Activated naive CD4-positive, alpha-beta T cell treated with anti-CD3 and anti-CD28 coated beads for 36 hours (primary cell): ENCODE results near the gene TNIP1. TPM values are rescaled to one million over a fixed set of nuclear protein-coding genes. Genes with fewer than 3 reads are reported as not detected.
A peak's percentile ranks its signal among the peaks of the same experiment; 100 is the strongest.

ENCODE experiments used
- CTCF ChIA-PET: fragments of 350-600 bp; sonication (Branson Sonifier 250); formaldehyde crosslinking; loops from one replicate; lab custom pipeline; 2021; ENCODE audit warnings: antibody characterized with exemption; lab: Charles Lee
- DNase-seq: peaks from one replicate; pipeline ENCODE4 v3.0.0-alpha.2; 2020
- H3K27ac Mint-ChIP-seq: one replicate; pipeline ENCODE4 v1.8.0; 2021; ENCODE audit warnings: mild to moderate bottlenecking, mixed read lengths
- H3K27me3 Mint-ChIP-seq: one replicate; pipeline ENCODE4 v1.8.0; 2021; ENCODE audit warnings: low read depth, mixed read lengths
- H3K36me3 Mint-ChIP-seq: one replicate; pipeline ENCODE4 v1.8.0; 2021; ENCODE audit warnings: low read depth, mixed read lengths
- H3K4me1 Mint-ChIP-seq: one replicate; pipeline ENCODE4 v1.8.0; 2021; ENCODE audit warnings: low read depth, mixed read lengths
- H3K4me3 Mint-ChIP-seq: one replicate; pipeline ENCODE4 v1.8.0; 2021; ENCODE audit warnings: mild to moderate bottlenecking, moderate library complexity, mixed read lengths
- H3K9me3 Mint-ChIP-seq: one replicate; pipeline ENCODE4 v1.8.0; 2021; ENCODE audit warnings: mixed read lengths
- intact Hi-C: fragments of 100-400 bp; cut with micrococcal nuclease; formaldehyde crosslinking; loops from one replicate; pipeline ENCODE4 v1.15.1; 2023
- total RNA-seq, 2 experiments: library from RNA; stranded (reverse); gene quantifications; one replicate each; pipeline ENCODE4 v1.2.3, GENCODE V29; 2021

Gene TNIP1
- total RNA-seq, 2 experiments from 2014 or later: 238 to 263 TPM

DNA sequence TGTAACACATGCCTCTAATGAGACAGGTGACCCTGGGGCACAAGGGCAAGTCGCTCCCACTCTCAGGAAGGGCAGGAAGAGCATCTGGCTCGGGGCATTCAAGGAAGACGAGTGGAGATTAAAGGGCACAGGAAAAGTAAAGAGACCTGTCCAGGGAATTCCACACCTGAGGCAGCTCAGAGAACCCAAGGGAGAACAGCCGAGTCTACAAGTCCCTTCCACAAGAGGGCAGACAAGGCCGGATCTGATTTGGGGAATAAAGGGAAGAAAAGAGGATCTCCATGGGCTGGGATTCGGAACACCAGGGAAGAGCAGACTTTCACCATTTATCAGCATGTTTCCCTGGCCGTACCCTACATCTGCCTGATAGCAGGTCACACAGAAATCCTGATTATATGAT lies 32.3 kb downstream of the TNIP1 start:
- CTCF ChIA-PET: interaction anchor here (0.8 to 10.0 kb wide), 21 partner anchors 8 to 488 kb away, joined by 3 to 309 read pairs (median 5); no protein-coding TSS in a partner anchor

DNA sequence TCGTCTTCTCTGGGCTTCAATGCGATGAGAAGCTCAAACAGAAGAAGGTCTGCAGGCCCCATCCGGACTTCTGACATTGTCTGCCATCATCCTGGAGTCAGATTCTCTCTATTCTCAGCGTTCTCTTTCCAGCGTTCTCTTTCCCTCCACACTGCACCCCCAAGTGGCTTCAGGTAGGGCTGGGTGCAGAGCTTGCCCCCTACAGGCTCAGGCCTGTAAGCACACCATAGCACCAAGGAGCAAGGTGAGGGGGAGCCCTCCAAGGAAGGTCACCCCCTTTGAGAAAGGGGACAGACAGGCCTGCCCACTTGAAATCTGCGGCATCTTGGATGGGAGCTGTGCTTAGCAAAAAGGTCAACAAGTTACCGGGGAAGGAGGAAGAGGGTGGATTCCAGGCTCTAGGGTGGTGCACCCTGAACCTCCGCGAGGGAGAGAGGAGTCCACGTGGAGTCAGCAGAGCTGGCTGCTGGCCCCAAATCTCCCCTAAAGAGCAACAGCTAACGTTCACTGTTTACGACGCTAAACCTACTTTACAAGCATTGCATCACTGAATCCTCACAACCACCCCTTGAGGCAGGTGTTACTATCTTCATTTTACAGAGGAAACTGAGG lies 32.9 kb downstream of the TNIP1 start:
- CTCF ChIA-PET: interaction anchor here (0.8 to 10.0 kb wide), 21 partner anchors 7 to 488 kb away, joined by 3 to 309 read pairs (median 4); no protein-coding TSS in a partner anchor
- intact Hi-C loops: loop anchor here (5.0 kb wide), 1 partner anchor 591 kb away; no protein-coding TSS in a partner anchor
- peak; percentile 40 for DNase-seq
- peaks cover 61% of the 10 kb centered on the region for H3K36me3 Mint-ChIP-seq
- H3K27me3 Mint-ChIP-seq: no peaks in the 10 kb centered on the region
- H3K4me1 Mint-ChIP-seq: no peaks in the 10 kb centered on the region
- H3K9me3 Mint-ChIP-seq: no peaks in the 10 kb centered on the region
- no peak overlapping the region for H3K4me3 Mint-ChIP-seq
- H3K27ac Mint-ChIP-seq: no peak overlapping the region

More for the DNA sequence above, 32.3 kb downstream of the TNIP1 start:
- no peaks in the 10 kb centered on the region for H3K9me3 Mint-ChIP-seq
- DNase-seq: no peak
- no peaks in the 10 kb centered on the region for H3K4me1 Mint-ChIP-seq
- H3K27me3 Mint-ChIP-seq: no peaks in the 10 kb centered on the region
- H3K27ac Mint-ChIP-seq: no peak overlapping the region
- intact Hi-C loops: loop anchor here (5.0 kb wide), 1 partner anchor 591 kb away; no protein-coding TSS in a partner anchor
- peaks cover 61% of the 10 kb centered on the region for H3K36me3 Mint-ChIP-seq
- no peak overlapping the region for H3K4me3 Mint-ChIP-seq

DNA sequence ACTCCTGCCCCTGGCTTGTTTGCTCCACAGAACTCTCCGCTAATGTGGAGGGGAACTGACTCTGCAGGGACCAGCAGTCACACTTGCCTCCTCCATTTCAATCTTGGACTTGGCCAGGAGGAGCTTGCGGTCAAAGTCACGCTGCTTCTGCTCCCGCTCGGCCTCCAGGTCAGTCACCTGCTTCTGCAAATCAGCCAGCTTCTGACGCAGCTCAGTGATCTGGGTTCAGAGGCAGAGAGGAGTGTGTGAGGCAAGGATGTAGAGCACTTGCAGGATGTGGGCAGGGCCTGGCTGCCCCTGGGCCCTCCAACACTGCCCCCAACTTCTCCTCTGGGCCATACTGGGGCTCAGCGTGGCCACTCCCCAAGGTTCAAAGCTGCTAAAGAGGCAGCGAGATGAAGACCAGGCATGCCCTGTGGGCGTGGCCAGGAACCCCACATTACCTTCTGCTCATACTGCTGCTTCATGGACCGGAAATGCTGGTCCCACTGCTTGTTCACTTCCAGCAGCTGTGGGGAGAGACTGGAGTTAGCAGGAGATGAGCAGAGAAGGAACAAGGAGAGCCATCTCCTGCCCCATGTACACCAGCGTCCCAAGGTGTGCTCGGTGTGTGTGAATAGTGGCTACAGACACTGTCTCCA lies 38.3 kb downstream of the TNIP1 start:
- no peak for DNase-seq
- H3K27me3 Mint-ChIP-seq: no peaks in the 10 kb centered on the region
- no peak overlapping the region for H3K27ac Mint-ChIP-seq
- intact Hi-C loops: no loop called here
- H3K36me3 Mint-ChIP-seq: peaks cover 53% of the 10 kb centered on the region
- H3K4me3 Mint-ChIP-seq: no peak overlapping the region
- CTCF ChIA-PET: interaction anchor here (1.3 to 3.2 kb wide), 2 partner anchors 73 to 83 kb away, joined by 4 to 13 read pairs; no protein-coding TSS in a partner anchor
- H3K4me1 Mint-ChIP-seq: peaks cover 11% of the 10 kb centered on the region
- no peaks in the 10 kb centered on the region for H3K9me3 Mint-ChIP-seq

- no peak overlapping the region for H3K4me3 Mint-ChIP-seq
- no peak overlapping the region for H3K27ac Mint-ChIP-seq
- no peak for DNase-seq
- H3K36me3 Mint-ChIP-seq: peaks cover 54% of the 10 kb centered on the region
- H3K27me3 Mint-ChIP-seq: no peaks in the 10 kb centered on the region
- peaks cover 11% of the 10 kb centered on the region for H3K4me1 Mint-ChIP-seq
- CTCF ChIA-PET: interaction anchor here (0.6 to 3.2 kb wide), 4 partner anchors 10 to 321 kb away, joined by 3 to 13 read pairs (median 6); no protein-coding TSS in a partner anchor
- H3K9me3 Mint-ChIP-seq: no peaks in the 10 kb centered on the region
- intact Hi-C loops: no loop called here
These were observed 39.1 kb downstream of the TNIP1 start for GRCh38 chr5:151041577-151042268.

DNA sequence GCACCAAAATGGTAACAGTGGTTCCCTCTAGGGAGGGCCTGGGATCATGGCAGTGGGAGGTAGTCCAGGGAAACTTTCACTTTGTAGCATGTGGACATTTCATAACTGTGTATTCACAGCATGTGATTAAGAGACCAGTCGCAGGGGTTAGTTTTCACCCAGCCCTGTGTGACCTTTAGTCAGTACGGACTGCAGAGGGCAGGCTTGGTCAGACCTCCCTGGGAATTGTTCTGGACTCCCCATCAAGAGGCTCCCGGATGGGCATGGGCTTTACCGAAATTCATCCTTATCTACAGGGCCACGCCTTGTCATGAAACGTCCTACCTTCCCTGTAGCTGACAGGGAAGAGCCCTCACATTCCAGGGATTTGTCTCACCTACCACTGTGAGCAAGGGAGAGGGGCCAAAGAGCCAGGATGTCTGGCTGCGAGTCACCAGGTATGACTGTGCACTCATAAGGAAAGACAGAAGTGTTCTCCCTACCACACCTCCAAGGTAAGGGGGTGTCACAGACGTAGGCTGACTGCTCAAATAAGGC lies 40.6 kb downstream of the TNIP1 start:
- CTCF ChIA-PET: interaction anchor here (1.6 to 3.2 kb wide), 3 partner anchors 9 to 76 kb away, joined by 6 to 13 read pairs (median 6); no protein-coding TSS in a partner anchor
- Mint-ChIP-seq H3K4me1 (peaks cover 11% of the 10 kb centered on the region), H3K4me3 (no peak overlapping the region), H3K36me3 (peaks cover 52% of the 10 kb centered on the region), H3K27me3 (no peaks in the 10 kb centered on the region), H3K27ac (no peak overlapping the region), H3K9me3 (no peaks in the 10 kb centered on the region)
- intact Hi-C loops: no loop called here
- DNase-seq: no peak

GRCh38 chr5:151039665-151040064 lies 41.2 kb downstream of the TNIP1 start:
- H3K36me3 Mint-ChIP-seq: peaks cover 53% of the 10 kb centered on the region
- H3K27me3 Mint-ChIP-seq: no peaks in the 10 kb centered on the region
- H3K4me3 Mint-ChIP-seq: no peak overlapping the region
- intact Hi-C loops: no loop called here
- no peaks in the 10 kb centered on the region for H3K9me3 Mint-ChIP-seq
- peaks cover 11% of the 10 kb centered on the region for H3K4me1 Mint-ChIP-seq
- no peak for DNase-seq
- CTCF ChIA-PET: interaction anchor here (0.5 to 1.6 kb wide), 5 partner anchors 9 to 702 kb away, joined by 3 to 11 read pairs (median 6); no protein-coding TSS in a partner anchor
- H3K27ac Mint-ChIP-seq: no peak overlapping the region

GRCh38 chr5:151038801-151039238 lies 42.0 kb downstream of the TNIP1 start:
- Mint-ChIP-seq H3K36me3 (peaks cover 57% of the 10 kb centered on the region), H3K27ac (peak overlapping the region; percentile 65)

GRCh38 chr5:151038412-151038745 lies 42.5 kb downstream of the TNIP1 start:
- CTCF ChIA-PET: interaction anchor here (1.1 to 1.5 kb wide), 4 partner anchors 10 to 127 kb away, joined by 3 to 11 read pairs (median 6); no protein-coding TSS in a partner anchor
- Mint-ChIP-seq H3K27me3 (no peaks in the 10 kb centered on the region), H3K36me3 (peaks cover 57% of the 10 kb centered on the region), H3K27ac (no peak overlapping the region), H3K4me1 (peaks cover 11% of the 10 kb centered on the region), H3K9me3 (no peaks in the 10 kb centered on the region), H3K4me3 (no peak overlapping the region)
- DNase-seq: no peak
- intact Hi-C loops: no loop called here

More at GRCh38 chr5:151038801-151039238, 42.0 kb downstream of the TNIP1 start:
- Mint-ChIP-seq H3K4me1 (peaks cover 11% of the 10 kb centered on the region), H3K9me3 (no peaks in the 10 kb centered on the region), H3K27me3 (no peaks in the 10 kb centered on the region), H3K4me3 (no peak overlapping the region)
- peak; percentile 59 for DNase-seq
- intact Hi-C loops: no loop called here
- CTCF ChIA-PET: interaction anchor here (1.1 to 1.5 kb wide), 4 partner anchors 9 to 127 kb away, joined by 3 to 11 read pairs (median 6); no protein-coding TSS in a partner anchor

DNA sequence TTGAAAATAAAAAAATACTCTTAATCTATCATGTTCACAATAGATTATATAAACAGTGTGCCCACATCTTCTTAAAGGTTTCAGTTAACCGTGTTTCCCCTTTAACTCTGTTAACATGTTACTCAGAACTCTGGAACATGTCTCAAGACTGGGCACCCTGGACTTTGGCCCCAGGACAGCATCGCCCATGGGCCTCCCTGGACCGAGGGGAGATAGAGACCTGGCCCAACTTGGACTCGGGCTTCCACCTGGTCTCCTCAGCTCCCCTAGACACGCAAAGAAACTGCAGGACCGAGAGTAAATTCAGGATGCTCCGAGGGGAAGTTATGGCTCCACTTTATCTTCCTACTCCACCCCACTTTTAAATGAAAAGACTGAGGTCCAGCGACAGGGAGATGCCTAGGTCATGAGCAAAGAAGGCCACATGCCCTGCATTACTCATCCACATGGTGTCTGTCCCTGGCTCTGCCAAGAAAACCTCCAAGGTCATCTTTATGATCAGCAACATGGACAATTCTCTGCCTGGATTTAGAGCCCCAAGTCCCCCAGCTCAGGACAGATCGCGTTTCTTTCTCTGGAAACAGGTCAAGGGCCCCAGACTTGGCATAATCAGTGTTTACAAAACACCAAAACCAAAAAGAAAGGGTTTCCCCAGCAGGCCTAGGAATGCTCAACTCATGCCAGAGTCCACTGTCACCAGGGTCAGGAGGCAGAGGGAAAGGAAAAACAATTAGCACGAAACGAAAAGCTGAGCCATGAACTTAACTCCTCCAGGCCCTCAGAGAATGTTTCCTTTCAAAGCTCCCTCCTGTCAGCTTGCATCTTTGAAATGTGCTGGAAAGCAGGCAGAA lies 43.0 kb downstream of the TNIP1 start:
- Mint-ChIP-seq H3K9me3 (no peaks in the 10 kb centered on the region), H3K4me1 (peaks cover 11% of the 10 kb centered on the region), H3K27ac (peak overlapping the region; percentile 2), H3K36me3 (peaks cover 57% of the 10 kb centered on the region), H3K27me3 (no peaks in the 10 kb centered on the region), H3K4me3 (no peak overlapping the region)
- CTCF ChIA-PET: interaction anchor here (0.7 to 1.2 kb wide), 3 partner anchors 127 to 862 kb away, joined by 3 to 4 read pairs (median 3); no protein-coding TSS in a partner anchor
- intact Hi-C loops: no loop called here
- DNase-seq: no peak

GRCh38 chr5:151036556-151036955 lies 44.3 kb downstream of the TNIP1 start:
- Mint-ChIP-seq H3K4me1 (peaks cover 11% of the 10 kb centered on the region), H3K9me3 (no peaks in the 10 kb centered on the region), H3K27me3 (no peaks in the 10 kb centered on the region), H3K27ac (no peak overlapping the region), H3K36me3 (peaks cover 60% of the 10 kb centered on the region), H3K4me3 (no peak overlapping the region)
- DNase-seq: no peak
- CTCF ChIA-PET: interaction anchor here (0.6 to 1.3 kb wide), 3 partner anchors 13 to 128 kb away, joined by 3 to 4 read pairs (median 3); no protein-coding TSS in a partner anchor
- intact Hi-C loops: no loop called here
